ENCODE data around the gene DNAJA1.

The DNAJA1 gene

DNA sequence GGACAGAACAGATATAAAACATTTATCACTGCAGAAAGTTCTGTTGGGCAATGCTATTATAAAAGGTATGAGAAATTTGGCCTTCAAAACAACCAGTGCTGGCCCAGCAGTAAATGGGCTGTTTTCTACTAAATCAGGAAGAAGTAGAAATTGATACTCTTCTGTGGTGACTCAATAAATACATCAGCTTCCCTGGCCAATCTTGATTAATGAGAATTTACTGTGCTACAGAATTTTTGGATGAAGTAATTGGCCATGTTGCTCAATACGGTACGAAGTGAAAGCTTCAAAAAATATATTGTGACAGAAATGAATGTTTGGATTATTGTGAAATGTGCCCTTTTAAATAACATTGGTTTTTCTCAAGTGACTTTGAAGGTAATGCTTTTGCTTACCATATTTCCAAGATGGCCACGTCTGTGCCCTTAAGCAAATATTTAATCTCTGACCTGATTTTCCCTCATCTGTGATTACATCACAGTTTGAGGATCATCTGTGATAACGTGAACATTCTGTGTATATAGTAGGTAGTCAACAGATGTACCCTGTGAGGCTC, 4.2 kb downstream of the DNAJA1 start:
- no peak for DNase-seq

DNA sequence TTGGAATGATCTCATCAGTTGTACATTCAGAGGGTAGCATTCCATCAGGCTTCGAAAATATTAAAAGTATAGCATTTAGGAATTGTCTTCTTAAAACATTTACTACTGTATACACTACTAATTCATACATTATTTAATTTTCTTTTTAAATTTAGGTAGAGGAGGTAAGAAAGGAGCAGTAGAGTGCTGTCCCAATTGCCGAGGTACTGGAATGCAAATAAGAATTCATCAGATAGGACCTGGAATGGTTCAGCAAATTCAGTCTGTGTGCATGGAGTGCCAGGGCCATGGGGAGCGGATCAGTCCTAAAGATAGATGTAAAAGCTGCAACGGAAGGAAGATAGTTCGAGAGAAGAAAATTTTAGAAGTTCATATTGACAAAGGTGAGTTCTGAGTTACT, 5.2 kb downstream of the DNAJA1 start:
- DNase-seq, result no peak

DNA sequence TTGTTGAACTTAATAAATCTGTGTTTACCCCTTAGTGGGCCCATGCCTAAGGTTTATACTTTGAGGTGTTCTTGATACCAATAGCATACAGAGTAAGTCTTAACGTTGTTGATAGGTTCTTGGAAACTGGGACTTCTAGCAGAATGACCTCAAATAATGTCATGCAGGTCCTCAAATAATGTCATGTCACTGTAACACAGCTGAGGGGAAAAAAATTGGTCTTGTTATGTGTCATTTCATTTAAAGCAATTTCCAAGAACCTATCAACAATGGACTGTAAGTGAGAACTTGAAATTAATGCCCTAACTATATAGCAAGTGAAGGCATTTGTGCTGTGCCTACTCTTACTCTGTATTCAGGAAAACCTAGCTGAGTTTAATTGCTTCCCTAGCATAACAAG, 7.2 kb downstream of the DNAJA1 start:
- no peak for DNase-seq

DNA sequence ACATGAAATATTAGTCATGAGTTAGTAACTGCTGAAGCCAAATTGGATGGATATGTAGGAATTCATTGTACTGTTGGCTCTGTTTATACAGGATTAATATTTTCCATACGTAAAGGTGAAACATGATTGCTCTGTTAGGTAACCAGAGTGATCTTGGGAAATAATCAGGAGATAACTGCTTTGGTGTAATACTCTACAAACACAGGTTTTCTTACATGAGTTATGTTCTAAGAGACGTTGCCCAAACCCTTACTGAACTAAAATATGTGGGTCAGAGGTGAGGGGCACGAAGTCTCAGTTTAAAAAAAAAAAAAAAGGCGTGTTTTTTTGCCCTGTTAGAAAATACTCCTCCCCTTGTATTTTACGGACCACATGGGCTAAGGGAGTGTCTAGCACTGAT, 7.8 kb downstream of the DNAJA1 start:
- DNase-seq, result no peak

DNA sequence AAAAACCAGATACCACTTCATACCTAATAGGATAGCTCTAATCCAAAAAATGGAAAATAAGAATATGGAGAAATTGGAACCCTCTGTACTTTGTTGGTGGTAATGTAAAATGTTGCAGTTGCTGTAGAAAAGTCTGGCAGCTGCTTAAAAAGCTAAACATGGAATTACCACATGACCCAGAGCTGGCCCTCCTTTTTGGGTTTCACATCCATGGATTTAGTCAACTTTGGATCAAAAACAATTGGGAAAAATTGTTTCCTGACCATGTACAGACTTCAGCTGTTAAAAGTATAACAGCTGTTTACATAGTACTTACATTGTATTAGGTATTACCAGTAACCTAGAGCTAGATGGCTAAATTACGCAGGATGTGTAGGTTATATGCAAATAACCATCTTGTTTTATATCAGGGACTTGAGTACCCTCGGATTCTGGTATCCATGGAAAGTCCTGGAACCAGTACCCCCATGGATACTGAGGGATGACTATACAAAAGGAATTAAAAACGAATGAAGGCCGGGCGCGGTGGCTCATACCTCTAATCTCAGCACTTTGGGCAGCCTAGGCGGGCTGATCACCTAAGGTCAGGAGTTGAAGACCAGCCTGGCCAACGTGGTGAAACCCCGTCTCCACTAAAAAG, 15.8 kb downstream of the DNAJA1 start:
- no peak for DNase-seq

DNA sequence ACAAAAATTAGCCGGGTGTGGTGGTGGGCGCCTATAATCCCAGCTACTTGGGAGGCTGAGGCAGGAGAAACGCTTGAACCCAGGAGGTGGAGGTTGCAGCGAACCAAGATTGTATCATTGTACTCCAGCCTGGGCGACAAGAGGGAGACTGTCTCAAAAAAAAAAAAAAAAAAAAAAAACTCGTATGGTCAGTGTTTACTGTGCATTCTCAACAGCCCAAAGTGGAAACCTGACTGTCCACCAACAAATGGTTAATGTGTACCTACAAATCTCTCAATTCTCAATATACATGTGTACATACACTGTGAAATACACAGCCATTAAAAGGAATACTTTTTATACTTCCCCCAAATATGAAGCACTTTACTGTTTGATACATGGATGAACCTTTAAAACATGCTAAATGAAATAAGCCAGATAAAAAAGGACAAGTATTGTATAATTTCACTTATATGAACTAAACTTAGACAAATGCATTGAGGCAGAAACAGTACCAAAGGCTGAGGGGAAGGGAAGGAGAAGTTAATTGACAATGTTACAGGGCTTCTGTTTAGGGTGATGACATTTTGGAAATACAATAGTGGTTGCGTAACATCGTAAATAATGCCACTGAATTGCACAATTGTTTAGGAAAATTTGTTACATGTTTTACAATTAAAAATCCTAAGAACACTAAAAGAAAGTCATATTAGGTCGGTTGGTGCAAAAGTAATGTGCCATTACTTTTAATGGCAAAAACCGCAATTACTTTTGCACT, 16.5 kb downstream of the DNAJA1 start:
- DNase-seq, result no peak

DNA sequence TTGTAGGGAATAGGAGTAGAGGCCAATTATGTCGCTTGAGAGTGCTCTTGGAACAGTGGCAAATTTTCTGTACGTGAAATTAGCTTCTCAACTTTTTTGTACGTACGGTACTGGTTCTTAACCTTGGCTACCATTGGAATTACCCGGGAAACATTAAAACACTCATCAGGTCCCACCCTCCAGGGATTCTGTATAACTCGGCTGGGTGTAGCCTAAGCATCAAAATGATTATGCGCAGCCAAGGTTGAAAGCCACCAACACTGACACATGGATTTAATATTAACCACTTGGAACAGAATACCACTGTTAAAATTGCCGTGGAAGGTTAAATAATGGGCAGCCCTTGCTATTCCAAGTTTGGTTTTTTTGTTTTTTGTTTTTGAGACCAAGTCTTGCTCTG, 17.4 kb downstream of the DNAJA1 start:
- no peak for DNase-seq

DNA sequence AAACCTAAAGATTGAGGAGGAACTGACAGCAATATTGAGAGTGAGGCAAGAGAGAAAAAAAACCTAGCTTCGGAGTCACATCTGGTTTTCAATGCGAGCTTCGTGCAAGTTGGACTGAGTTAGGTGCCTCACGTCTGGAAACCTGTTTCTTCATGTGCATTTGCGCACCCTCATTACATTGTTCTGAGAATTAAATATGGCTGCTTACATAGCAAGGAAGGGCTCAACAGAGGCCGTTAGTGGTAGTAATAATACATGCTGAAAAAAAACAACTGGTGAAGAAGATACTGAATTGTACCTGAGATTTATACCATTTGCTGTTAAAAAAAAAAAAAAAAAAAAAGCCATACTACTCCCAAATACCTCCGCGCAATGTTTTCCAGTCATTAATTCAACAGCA, 18.6 kb downstream of the DNAJA1 start:
- no peak for DNase-seq

DNA sequence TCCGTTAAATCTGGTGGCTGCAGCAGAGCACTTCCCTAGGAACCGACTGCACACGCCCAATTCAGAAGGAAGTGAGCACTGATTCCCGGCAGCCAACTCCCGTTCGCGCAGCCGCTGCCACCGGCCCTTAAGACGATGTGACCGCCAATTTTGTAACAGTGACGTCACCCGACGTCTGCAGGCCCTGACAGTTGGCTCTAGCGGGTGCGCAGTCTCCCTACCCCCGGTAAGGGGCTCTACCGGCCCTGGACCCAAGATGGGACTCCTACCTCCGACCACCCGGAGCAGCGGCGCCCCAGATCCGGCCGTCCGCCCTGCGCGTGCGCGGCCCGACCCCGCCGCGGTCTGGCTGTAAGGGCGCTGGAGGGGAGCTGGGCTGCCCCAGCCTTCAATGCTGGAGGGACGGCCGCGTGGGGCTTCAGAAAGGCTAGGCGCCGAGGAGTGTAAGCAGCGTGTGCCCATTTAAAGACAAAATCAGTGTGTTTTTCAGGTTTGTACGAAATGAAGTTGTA, 19.1 kb downstream of the DNAJA1 start:
- peak; percentile 74 for DNase-seq

DNA sequence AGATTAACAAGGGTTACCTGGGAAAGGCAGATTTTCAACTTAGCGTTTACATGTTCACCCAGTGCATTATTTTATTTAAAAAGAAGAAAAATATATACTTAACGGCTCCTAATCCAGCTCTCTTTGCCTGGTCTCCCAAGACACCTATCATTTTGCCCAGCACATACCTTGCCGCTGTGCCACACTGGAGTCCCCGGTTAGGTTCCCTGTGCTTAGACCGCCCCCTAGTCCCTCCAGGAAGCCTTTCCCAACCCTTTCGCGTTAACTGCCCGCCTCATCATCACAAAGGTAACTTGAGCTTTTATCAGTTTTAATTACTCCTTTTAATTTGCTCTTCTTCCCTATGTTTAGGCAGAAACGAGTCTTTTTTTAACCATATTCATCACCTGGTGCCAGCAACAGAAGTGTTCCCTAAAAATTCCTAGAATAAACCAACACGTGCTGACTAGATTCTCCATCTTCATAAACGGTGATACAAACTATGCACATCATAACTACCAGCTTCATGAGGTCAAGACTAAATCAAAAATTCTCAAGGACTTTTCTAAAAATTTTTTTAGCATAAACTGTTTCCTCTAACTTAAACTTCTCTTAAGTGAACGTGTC, 19.7 kb downstream of the DNAJA1 start:
- DNase-seq, result no peak

DNA sequence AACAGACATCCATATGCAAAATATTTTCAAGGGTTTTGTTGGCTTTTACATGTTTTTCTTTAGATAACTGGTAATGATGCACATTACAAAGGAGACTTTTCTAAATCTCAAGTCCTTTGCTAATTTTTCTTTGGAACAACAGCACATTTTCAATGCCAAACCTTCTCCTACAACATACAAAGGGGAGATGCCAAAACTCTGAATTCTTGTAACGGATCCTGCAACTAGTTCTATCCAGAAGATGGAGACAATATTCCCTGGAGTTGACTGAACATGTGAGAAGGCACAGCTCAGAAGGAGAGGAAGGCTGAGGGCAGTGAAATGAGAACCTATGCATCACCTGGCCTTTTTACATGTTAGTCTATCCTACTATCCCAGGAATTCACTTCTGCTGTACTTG, 21.0 kb downstream of the DNAJA1 start:
- DNase-seq, result no peak

DNA sequence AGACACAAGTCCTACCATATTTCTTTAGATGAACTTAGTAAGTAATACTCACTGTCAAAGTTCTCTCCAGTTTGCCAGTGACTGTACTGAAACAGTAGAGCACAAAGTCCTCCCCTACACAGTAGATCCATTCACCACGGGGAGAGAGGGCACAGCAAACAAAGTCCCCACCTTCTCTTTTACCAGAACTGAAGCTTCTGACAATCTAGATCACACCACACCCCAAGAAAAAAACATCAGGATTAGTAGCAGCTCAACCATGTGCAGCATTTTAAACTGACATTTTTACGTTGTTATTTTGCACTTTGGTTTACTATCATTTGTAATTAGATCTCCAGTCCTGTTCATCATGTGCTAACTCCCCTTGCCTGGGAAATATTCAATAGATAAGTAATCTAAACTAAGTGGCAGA, 23.0 kb downstream of the DNAJA1 start:
- no peak for DNase-seq

DNA sequence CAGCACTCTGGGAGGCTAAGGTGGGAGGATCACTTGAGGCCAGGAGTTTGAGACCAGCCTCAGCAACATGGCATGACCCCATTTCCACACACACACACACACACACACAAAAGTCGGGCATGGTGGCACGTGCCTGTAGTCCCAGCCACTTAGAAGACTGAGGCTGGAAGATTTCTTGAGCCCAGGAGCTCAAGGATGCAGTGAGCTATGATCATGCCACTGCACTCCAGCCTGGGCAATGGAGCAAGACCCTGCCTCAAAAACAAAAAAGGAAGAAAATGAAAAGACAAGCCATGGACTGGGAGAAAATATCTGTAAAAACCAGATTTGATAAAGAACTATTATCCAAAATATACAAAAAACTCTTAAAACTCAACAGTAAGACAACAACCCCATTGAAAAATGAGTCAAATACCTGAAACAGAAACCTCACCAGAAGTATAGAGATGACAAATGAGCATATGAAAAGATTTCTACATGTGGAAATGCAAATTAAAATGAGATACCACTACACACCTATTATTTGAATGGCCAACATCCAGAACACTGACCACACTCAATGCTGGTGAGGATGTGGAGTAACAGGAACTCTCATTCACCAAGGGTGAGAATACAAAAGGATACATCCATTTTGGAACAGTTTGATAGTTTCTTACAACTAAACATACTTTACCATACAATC, 24.7 kb downstream of the DNAJA1 start:
- no peak for DNase-seq

DNA sequence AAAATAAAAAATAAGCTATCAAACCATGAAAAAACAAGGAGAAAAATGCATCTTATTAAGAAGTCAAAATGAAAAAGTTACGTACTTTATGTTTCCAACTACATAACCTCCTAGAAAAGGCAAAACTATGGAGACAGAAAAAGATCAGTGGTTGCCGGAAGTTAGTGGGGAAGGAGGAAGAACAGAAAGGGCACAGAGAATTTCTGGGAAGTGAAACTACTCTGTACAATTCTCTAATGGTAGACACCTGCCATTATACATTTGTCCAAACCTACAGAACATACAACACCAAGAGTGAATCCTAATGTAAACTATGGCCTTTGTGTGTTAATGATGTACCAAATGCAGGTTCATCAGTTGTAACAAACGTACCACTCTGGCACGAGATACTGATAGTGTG, 26.1 kb downstream of the DNAJA1 start:
- no peak for DNase-seq

DNA sequence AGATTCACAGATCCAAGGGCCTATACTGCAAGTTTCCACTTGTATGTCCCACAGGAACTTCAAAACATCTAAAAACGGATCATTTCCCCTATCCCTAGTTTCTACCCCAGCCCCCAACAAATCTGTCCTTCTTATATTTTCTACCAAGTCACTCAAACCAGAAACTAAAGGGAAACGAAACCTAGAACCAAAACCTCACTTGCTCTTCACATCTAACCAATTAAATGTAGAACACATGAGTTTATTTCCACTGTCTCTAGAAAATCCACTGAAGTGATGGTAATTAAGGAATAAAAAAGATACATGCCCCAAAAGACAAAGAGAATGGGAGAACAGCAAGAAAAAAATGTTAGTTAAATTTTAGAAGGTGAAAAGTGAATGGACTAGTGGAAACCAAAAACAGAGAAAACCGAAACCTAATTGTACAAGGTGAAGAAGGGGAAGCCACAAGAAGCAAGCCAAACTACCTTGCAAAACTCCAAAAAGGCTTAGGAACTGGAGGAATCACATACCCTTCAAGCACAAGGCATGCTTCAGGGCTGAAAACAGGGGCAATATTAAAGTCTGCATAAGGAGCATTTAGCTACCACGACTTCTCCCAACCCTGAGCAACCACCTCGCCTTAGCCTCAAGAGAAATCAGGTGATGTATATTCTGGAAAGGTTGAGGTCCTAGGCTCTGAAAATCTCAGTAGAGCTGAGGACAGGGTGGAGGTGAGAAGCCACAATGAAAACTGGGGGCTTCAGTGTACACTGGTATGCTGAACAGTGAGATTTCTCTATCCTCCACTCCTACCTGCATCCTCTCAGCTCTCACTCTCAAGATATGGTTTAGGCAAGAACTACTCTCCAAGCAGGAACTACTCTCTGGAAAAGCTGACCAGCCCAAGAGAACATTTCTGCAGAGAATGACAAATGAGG, 40.3 kb downstream of the DNAJA1 start:
- DNase-seq, result no peak

DNA sequence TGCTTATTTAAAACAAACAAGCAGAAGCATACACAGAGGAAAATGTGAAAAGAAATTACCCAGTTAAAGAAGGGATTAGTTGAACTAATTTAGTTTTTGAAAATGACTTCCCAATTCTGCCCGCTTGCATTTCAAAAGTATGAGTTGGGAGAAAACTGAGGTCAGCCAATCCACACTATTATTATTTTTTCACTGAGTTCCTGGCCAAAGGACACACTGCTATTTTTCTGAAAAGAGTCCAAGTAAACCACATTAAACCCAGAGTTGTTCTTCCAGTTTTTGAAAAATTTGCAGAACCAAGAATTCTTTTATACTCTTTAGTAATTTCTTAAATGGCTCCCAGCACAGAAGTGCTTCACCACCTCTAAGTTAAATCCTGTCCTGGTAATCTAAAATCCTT, 43.9 kb downstream of the DNAJA1 start:
- DNase-seq, result no peak

DNA sequence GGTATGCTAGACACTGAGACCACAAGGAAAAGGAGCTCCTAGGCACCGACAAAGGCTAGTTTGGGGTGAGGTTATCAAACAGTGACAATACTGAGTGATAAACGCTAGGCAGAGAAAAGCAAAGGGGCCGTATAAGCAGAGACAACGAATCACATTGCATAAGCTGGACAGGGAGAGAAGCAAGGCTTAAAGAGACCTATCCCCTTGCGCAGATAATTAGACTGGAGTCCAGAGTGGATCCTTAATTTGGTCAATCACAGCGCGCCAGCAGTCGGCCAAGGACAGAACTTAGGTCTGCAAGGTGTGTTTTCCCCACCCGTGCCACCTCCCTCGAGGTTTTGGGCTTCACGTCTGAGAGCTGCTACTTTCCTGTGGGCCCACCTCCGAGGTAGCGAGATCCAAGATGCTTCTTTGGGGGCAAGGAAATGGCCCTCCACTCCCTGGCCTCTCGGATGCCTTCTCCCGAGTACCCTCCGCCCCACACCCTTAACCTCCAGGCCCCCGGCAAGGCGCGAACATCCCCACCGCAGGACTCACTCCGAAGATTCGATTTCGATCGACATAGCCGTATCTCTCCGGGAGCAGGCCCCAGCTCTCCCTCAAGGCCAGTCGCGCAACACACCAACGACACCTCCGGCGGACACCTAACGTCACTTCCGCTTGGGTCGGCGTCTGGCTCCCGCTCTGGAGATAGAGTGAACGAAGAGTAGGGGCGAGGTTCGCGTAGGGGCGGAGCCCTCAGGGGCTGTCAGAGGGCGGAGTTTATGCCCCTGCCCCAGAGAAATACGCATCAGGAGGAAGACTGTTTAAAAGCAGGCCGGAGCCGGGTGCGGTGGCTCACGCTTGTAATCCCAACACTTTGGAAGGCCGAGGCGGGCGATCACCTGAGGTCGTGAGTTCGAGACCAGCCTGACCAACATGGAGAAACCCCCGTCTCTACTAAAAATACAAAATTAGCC, 51.3 kb downstream of the DNAJA1 start, which contains the start of gene SMU1:
Gene SMU1 (minus strand): TSS at position 629 of the 959 bp plus-strand sequence. CDS start 66 bp downstream, at position 563.
- peak; percentile 96 for DNase-seq

DNA sequence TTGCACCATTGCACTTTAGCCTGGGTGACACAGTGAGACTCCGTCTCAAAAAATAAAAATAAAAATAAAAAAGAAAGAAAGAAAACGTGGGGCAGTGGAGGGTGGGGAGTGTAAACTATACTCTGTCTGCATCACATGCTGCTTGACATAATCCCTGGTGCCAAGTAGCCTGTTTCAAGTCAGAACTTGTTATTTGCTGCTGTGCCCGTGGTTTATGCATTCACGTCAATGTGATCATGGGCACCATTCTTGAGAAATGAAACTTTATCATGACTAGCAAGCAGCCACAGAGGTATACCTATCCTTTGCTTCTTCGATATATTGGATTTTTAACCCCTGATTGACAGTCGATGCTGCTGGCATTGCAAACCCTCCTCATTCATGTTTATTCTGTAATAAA, 55.5 kb downstream of the DNAJA1 start:
- peak; percentile 37 for DNase-seq

DNA sequence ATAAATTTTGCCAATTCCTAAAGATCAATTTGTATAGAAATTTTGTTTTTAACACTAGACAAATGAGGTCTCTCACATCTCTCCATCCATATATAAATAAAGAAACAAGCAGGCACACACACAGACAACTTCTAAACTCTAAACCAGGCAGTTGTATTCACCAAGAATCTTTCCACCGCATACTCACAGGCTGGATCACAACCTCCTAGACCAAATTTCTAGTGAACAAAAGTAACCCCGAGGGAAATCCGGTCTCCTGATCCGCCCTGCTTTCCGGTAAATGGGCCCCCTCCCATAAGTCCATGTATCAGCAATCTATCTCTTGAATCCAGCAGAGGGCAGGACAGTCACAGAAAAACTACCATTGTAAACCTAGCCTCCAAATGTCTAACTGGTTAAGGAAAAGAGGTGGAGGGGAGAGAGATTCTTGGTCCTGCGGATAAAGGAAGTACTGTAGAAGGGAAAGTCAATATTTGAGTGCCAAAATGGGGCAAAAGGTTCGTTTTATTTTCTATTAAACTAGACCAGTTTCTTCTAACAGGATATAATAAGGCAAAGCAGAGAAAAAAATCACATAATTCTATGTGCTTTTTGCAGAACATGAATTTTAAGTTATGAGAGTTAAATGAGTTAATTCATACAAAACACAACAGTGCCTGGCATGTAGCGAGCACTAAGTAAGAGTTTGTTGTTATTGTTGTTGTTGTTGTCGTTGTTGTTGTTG, 56.2 kb downstream of the DNAJA1 start:
- peak; percentile 74 for DNase-seq

DNA sequence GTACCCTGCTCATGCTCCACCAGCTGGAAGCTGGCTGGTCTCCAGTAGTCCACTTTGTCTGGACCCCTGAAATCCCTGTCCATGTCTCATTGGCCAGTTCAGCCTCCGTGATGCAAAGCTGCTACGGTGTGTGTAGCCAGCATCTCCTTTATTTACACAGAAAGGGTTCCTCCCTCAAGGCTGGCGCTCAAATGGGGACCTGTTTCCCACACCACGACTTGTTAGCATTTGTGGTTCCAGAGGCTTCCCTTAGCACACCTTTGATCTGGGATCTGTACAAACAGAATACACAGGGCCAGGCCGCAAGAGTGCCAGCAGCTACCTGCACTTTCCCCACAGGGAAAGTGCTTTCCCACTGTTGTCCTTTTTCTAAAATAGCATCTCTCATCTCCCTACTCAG, 57.1 kb downstream of the DNAJA1 start:
- no peak for DNase-seq

Data from activated CD4-positive, alpha-beta T cell treated with anti-CD3 and anti-CD28 coated beads for 48 hours (primary cell).